ENCODE measurements around the gene CARM1. TPM values are rescaled to one million over a fixed set of nuclear protein-coding genes. Genes with fewer than 3 reads are reported as not detected.

The CARM1 gene
- total RNA-seq, 4 donors from 2014 or later: 17.0 to 37.1 (median 18.8) TPM

DNA sequence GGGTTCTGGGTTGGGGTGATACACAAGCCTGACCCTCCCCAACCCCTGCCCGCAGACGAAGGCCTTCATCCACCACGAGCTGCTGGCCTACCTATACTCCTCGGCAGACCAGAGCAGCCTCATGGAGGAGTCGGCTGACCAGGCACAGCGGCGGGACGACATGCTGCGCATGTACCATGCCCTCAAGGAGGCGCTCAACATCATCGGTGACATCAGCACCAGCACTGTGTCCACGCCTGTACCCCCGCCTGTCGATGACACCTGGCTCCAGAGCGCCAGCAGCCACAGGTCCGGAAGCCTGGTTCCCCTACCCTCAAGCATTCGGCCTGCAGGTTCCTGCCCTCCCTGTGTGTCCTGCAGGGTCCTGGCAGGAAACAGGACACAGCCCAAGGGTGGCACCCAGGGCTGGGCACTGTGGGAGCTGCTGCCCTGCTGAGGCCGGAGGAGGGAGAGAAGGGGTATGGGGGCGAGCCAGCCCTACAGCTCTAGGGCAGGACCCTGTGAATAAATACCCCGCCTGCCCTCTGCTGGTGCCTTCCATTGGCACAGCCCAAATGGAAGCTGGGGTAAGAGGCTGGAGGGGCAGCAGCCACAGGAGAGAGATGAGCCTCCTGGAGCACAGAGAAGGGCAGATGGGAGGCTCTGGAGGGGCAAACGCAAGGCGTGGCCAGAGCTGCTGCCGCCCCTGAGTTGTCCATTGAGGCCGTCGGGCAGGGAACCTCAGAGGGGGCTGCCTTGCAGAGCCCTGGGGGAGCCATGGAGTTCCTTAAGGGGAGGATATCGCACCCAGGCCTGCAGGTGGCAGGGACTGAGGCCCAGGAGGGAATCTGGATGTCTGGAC is 42.2 kb upstream of the CARM1 start:
- no peaks in the 10 kb centered on the region for H3K27me3 ChIP-seq
- whole genome bisulfite sequencing, 2 donors (ENCODE audit: low coverage in 1 of 2): 94% methylated on average over 7 of the region's 26 CpGs; no CpG with 5 or more reads in 1 of the 2 donors
- H3K4me3 ChIP-seq: no peak overlapping the region
- H3K4me1 ChIP-seq: no peaks in the 10 kb centered on the region
- ATAC-seq: no peak
- TF ChIP-seq, protein P1, sequence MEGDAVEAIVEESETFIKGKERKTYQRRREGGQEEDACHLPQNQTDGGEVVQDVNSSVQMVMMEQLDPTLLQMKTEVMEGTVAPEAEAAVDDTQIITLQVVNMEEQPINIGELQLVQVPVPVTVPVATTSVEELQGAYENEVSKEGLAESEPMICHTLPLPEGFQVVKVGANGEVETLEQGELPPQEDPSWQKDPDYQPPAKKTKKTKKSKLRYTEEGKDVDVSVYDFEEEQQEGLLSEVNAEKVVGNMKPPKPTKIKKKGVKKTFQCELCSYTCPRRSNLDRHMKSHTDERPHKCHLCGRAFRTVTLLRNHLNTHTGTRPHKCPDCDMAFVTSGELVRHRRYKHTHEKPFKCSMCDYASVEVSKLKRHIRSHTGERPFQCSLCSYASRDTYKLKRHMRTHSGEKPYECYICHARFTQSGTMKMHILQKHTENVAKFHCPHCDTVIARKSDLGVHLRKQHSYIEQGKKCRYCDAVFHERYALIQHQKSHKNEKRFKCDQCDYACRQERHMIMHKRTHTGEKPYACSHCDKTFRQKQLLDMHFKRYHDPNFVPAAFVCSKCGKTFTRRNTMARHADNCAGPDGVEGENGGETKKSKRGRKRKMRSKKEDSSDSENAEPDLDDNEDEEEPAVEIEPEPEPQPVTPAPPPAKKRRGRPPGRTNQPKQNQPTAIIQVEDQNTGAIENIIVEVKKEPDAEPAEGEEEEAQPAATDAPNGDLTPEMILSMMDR (IDR thresholded peaks at IDR 0.05): no peak
- TF ChIP-seq POLR2A (IDR thresholded peaks at IDR 0.05) (no peak), POLR2AphosphoS5 (IDR thresholded peaks at IDR 0.05) (no peak), EP300 (IDR thresholded peaks at IDR 0.05) (no peak)
- no peak overlapping the region for H3K27ac ChIP-seq
- no peaks in the 10 kb centered on the region for H3K9me3 ChIP-seq
- H3K36me3 ChIP-seq: peaks cover 0 to 95% of the 10 kb centered on the region in 2 donors

DNA sequence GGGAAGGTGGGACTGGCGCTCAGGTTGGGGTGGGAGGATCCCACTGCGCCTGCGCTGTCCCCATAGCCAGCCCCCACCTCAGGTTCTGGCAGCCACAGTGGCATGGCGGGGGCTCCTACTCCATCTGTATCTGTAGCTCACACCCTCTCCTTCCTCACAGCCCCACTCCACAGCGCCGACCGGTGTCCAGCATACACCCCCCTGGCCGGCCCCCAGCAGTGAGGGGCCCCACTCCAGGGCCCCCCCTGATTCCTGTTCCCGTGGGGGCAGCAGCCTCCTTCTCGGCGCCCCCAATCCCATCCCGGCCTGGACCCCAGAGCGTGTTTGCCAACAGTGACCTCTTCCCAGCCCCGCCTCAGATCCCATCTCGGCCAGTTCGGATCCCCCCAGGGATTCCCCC is 41.4 kb upstream of the CARM1 start:
- 93% methylated on average over 4 of the region's 16 CpGs; no CpG with 5 or more reads in 1 of the 2 donors for WGBS, 2 donors (ENCODE audit: low coverage in 1 of 2)
- no peak for ATAC-seq
- Histone ChIP-seq H3K36me3 (peaks cover 0 to 87% of the 10 kb centered on the region in 2 donors), H3K4me3 (no peak overlapping the region), H3K27ac (no peak overlapping the region), H3K27me3 (no peaks in the 10 kb centered on the region), H3K9me3 (no peaks in the 10 kb centered on the region), H3K4me1 (peaks cover 0 to 3% (median 0%) of the 10 kb centered on the region in 3 donors)
- TF ChIP-seq POLR2A (IDR thresholded peaks at IDR 0.05) (no peak), POLR2AphosphoS5 (IDR thresholded peaks at IDR 0.05) (no peak), EP300 (IDR thresholded peaks at IDR 0.05) (no peak)

DNA sequence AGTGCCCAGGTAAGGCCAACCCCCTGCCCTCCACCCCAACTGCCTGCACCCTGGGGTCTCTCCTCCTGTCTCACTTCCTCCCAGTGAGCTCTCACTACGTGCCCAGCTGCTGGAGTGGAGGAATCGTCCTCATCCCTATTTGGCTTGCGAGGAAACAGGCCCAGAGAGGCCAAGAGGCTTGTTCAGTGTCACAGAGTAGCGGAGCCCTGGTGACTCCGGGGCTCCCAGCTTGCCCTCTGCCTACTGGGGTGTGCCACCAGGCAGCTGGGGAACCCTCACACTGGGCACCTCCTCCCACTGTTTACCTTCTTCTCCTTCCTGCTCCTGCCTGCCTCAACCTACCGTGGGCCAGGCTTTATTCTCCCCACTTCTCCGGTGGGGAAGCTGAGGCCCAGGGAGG is 41.0 kb upstream of the CARM1 start:
- no peaks in the 10 kb centered on the region for H3K9me3 ChIP-seq
- H3K36me3 ChIP-seq: peaks cover 0 to 83% of the 10 kb centered on the region in 2 donors
- H3K4me3 ChIP-seq: no peak overlapping the region
- no peak for TF ChIP-seq EP300 (IDR thresholded peaks at IDR 0.05)
- no peak overlapping the region for H3K27ac ChIP-seq
- H3K27me3 ChIP-seq: no peaks in the 10 kb centered on the region
- peaks cover 0 to 7% (median 0%) of the 10 kb centered on the region in 3 donors for H3K4me1 ChIP-seq
- no peak for ATAC-seq
- whole genome bisulfite sequencing, 2 donors (ENCODE audit: low coverage in 1 of 2): 48% methylated on average over 2 of the region's 7 CpGs; no CpG with 5 or more reads in 1 of the 2 donors

DNA sequence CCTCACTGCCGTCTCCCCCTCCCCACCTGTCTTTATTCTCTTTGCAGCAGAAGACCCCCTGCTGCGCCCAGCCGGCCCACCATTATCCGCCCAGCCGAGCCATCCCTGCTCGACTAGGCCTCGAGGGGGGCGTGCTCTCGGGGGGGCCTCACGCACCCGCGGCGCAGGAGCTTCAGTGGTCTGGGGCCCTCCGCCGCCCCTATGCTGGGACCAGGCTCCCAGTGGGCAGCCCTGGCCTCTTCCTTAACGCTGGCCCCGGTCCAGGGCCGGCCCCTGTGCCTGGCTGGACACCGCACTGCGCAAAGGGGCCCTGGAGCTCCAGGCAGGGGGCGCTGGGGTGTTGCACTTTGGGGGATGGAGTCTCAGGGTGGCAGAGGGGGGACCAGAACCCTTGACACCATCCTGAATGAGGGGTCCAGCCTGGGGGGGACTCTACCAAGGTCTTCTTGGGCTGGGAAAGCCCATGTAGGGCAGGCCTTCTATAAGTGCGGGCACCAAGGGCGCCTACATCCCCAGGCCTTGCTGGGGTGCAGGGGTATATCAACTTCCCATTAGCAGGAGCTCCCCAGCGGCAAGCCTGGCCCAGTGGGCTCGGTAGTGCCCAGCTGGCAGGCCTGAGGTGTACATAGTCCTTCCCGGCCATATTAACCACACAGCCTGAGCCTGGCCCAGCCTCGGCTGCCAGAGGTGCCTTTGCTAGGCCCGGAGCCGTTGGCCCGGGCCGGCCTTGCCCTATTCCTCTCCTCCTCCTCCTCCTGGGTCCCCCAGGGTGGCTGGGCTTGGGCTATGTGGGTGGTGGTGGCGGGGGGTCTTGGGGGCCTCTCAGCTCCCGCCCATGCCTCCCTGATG is 40.2 kb upstream of the CARM1 start:
- peaks cover 0 to 75% of the 10 kb centered on the region in 2 donors for H3K36me3 ChIP-seq
- peak overlapping the region in 2 of 4 donors; percentile 2 to 32 for H3K27ac ChIP-seq
- WGBS, 2 donors (ENCODE audit: low coverage in 1 of 2): no CpG with 5 or more reads among the region's 33 CpGs
- no peaks in the 10 kb centered on the region for H3K9me3 ChIP-seq
- no peak overlapping the region for H3K4me3 ChIP-seq
- TF ChIP-seq EP300 (IDR thresholded peaks at IDR 0.05) (no peak), POLR2AphosphoS5 (IDR thresholded peaks at IDR 0.05) (no peak), POLR2A (IDR thresholded peaks at IDR 0.05) (no peak)
- TF ChIP-seq, protein P1 (IDR thresholded peaks at IDR 0.05): no peak
- H3K4me1 ChIP-seq: peaks cover 0 to 10% (median 0%) of the 10 kb centered on the region in 3 donors
- H3K27me3 ChIP-seq: no peaks in the 10 kb centered on the region
- no peak for ATAC-seq

DNA sequence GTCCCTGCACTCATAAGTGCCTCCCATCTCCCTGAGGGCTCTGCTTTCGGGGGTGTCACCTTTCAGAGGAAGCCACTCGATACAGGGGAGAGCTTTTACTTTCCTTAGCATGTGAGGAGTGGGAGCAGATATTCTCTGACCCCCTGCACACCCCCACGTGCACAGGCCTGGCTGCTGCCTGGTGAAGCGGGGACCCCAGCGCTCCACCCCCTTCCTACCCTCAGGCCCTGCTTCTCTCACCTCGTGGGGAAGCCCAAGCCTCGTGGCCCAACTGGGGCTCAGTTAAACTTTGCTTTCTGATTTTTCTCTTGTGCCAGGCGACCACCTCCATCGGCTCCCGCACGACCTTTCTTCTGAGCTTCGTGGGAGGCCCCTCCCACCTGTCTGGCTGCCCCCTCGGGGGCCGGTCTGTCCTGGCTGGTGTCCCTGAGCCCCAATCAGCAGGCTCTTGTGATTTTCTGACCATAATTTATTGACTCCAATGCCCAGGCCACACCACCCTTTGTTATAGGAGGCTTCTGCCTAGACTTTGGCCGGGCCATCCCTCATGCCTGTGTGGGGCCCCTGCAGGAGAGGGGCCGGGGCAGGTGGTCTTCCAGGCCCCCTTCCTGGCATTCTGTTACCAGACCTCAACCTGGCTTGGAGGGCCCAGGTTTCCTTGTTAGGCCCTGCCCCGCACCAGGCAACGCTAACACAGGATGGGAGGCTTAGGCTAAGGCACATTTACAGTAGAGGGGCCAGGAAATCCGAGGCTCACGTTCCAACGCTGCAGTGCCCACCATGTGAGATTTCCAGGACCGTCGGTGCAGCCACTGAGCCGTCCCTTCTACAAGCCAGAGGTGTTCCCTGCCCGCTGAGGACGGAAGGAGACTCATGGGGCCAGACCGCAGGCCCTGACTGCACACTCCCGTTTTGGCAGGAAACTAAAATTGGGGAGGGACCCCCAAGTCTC is 39.1 kb upstream of the CARM1 start:
- Histone ChIP-seq H3K27ac (no peak overlapping the region), H3K36me3 (peaks cover 0 to 64% of the 10 kb centered on the region in 2 donors), H3K4me3 (no peak overlapping the region), H3K9me3 (peaks cover 0 to 8% (median 0%) of the 10 kb centered on the region in 3 donors), H3K27me3 (no peaks in the 10 kb centered on the region), H3K4me1 (peaks cover 0 to 18% (median 0%) of the 10 kb centered on the region in 3 donors)
- TF ChIP-seq EP300 (IDR thresholded peaks at IDR 0.05): no peak
- TF ChIP-seq POLR2AphosphoS5 (IDR thresholded peaks at IDR 0.05): no peak
- no peak for TF ChIP-seq POLR2A (IDR thresholded peaks at IDR 0.05)
- TF ChIP-seq, protein P1 (IDR thresholded peaks at IDR 0.05): no peak
- 60 to 77% methylated on average over 10 to 17 of the region's 28 CpGs for WGBS, 2 donors (ENCODE audit: low coverage in 1 of 2)
- ATAC-seq: no peak

All from gastroesophageal sphincter (tissue), 4 donors.